Smooth muscle cell of the umbilical artery (primary cell): ENCODE measurements around the gene FGR. TPM values are rescaled to one million over a fixed set of nuclear protein-coding genes. Genes with fewer than 3 reads are reported as not detected.

Source experiments
- total RNA-seq: library from RNA; depleted of rRNA; stranded (reverse); fragments of >200 nt; gene quantifications from 2 replicates; pipeline ENCODE4 v1.2.3, GENCODE V29; 2014

FGR gene
- not detected in 2 replicates for total RNA-seq

GRCh38 chr1:27634985-27635367 lies at the start of gene FGR:
Gene FGR, minus strand, starts transcription at chr1:27635185. Its CDS starts 11,269 bp downstream, at chr1:27623916.

GRCh38 chr1:27671964-27672749 lies 37.2 kb upstream of the FGR start, which contains the start of gene IFI6:
Gene IFI6, minus strand, starts transcription at chr1:27672192. Its CDS starts 2,878 bp downstream, at chr1:27669314.

GRCh38 chr1:27603681-27604578 lies 31.1 kb downstream of the FGR start, which contains the start of gene AHDC1:
Gene AHDC1, minus strand, starts transcription at chr1:27604144. Its CDS starts 52,029 bp downstream, at chr1:27552115.

Other genes with a start within 250 kb of the FGR start
- 0.89 and 1.1 TPM in 2 replicates for gene GPR3, start 242.6 kb downstream of the FGR start, total RNA-seq
- 12.5 and 36.5 TPM in 2 replicates for gene WASF2, start 145.0 kb downstream of the FGR start, total RNA-seq
- gene AHDC1, start 31.0 kb downstream of the FGR start, total RNA-seq: 8.0 and 15.5 TPM in 2 replicates
- 13.2 and 23.2 TPM in 2 replicates for gene IFI6, start 37.0 kb upstream of the FGR start, total RNA-seq
- gene FAM76A, start 90.8 kb upstream of the FGR start, total RNA-seq: 11.8 and 12.2 TPM in 2 replicates
- 82.8 and 83.1 TPM in 2 replicates for gene STX12, start 138.0 kb upstream of the FGR start, total RNA-seq
- 38.6 and 46.5 TPM in 2 replicates for gene PPP1R8, start 195.6 kb upstream of the FGR start, total RNA-seq
- gene THEMIS2, start 237.4 kb upstream of the FGR start, total RNA-seq: 3.8 and 3.9 TPM in 2 replicates